Measurements from ENCODE around the gene PLCB1.

DNA sequence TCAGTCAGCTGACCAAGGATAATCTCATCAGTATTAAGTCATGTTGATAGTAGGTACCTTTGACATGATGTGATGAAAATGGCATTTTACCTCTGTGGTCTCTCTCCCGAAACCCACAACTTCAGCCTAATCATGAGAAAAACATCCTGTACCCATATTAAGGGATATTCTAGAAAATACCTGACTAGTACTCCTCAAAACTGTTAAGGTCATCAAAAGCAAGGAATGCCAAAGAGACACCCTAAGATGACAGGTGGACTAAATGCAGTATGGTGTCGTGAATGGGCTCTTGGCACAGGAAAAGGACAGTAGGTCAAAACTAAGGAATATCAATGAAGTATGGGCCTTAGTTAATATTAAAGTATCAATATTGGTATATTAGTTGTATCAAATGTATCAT is 221.4 kb downstream of the PLCB1 start:
- no peak for TF ChIP-seq CTCF (conservative IDR thresholded peaks at IDR 0.05)
- TF ChIP-seq ZFX (IDR thresholded peaks at IDR 0.05): no peak
